ENCODE measurements around the gene SLX4IP. TPM values are rescaled to one million over a fixed set of nuclear protein-coding genes. Genes with fewer than 3 reads are reported as not detected.

Gene SLX4IP
- total and polyA plus RNA-seq, 4 donors: 1.2 to 9.5 (median 4.3) TPM

GRCh38 chr20:10504994-10505730 is 70.1 kb downstream of the SLX4IP start:
- H3K9me3 ChIP-seq (ENCODE audit: control insufficient read depth in 4 of 4, insufficient read depth in 3 of 4, low read length in 3 of 4): no peaks in the 10 kb centered on the region
- peaks cover 0 to 2% (median 0%) of the 10 kb centered on the region in 4 donors for H3K36me3 ChIP-seq (ENCODE audit: control insufficient read depth in 4 of 4, insufficient read depth in 4 of 4, low read length in 4 of 4)
- no peak for TF ChIP-seq CTCF (IDR thresholded peaks at IDR 0.05; ENCODE audit: control extremely low read depth, extremely low read depth)
- H3K27ac ChIP-seq (ENCODE audit: low read depth in 1 of 2, low read length in 1 of 2): peak overlapping the region in 1 of 2 donors; percentile 51
- peaks cover 0 to 62% (median 28%) of the 10 kb centered on the region in 5 donors for H3K4me1 ChIP-seq (ENCODE audit: control insufficient read depth in 5 of 5, insufficient read depth in 5 of 5, low read length in 5 of 5)
- WGBS, 2 donors: 25 to 35% methylated on average over 5 of the region's 5 CpGs
- no peaks in the 10 kb centered on the region for H3K27me3 ChIP-seq (ENCODE audit: control insufficient read depth in 3 of 3, insufficient read depth in 3 of 3, low read length in 2 of 3)
- no peak overlapping the region for H3K9ac ChIP-seq (ENCODE audit: insufficient read depth in 1 of 2, low read length in 2 of 2)
- no peak overlapping the region for H3K4me3 ChIP-seq
- ATAC-seq (ENCODE audit: insufficient read depth, low FRiP score) (peak; percentile 59), DNase-seq (peak in 2 of 3 donors; percentile 67 to 76)

DNA sequence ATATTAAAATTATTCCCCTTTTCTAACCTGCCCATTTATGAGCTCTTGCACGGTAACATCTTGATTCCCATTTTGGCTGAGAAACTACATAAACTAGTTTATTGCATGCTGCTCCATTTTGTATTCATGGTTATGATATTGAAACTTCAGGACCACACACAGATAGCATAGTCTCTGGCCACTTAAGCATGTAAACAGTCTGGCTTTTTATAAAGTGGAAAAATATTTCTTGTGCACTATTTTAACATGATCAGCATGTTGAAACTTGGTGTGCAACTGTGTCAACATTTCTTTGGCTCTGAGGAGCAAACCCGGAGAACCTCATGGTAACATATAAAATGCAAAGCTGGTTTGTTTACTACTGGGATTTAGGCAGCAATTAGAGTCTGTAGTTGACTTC is 70.7 kb downstream of the SLX4IP start:
- H3K4me1 ChIP-seq (ENCODE audit: control insufficient read depth in 5 of 5, insufficient read depth in 5 of 5, low read length in 5 of 5): peaks cover under 1 to 62% (median 28%) of the 10 kb centered on the region in 5 donors

DNA sequence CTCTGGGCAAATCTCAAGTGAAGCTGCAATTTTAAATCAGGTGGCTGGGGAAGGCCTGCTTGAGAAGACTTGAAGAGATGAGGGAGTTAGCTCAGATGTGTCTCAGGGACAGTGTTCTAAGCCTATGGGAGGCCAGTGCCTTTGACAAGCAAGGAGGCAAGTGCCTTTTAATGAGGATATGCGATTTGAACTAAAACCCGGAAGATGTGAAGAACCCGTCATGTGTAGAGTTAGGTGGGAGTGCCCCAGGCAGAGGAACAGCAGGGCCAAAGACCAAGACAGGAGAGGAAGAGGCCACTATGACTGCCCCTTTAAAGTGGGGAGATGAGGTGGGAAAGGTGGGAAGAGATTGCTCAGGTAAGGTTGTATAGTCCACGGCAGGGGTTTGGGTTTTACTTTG is 71.9 kb downstream of the SLX4IP start:
- no peaks in the 10 kb centered on the region for H3K9me3 ChIP-seq (ENCODE audit: control insufficient read depth in 4 of 4, insufficient read depth in 3 of 4, low read length in 3 of 4)
- H3K36me3 ChIP-seq (ENCODE audit: control insufficient read depth in 4 of 4, insufficient read depth in 4 of 4, low read length in 4 of 4): peaks cover 0 to 2% (median 0%) of the 10 kb centered on the region in 4 donors
- H3K9ac ChIP-seq (ENCODE audit: insufficient read depth in 1 of 2, low read length in 2 of 2): no peak overlapping the region
- H3K4me1 ChIP-seq (ENCODE audit: control insufficient read depth in 5 of 5, insufficient read depth in 5 of 5, low read length in 5 of 5): peaks cover 8 to 68% (median 25%) of the 10 kb centered on the region in 5 donors
- no peak overlapping the region for H3K27ac ChIP-seq (ENCODE audit: low read depth in 1 of 2, low read length in 1 of 2)
- H3K27me3 ChIP-seq (ENCODE audit: control insufficient read depth in 3 of 3, insufficient read depth in 3 of 3, low read length in 2 of 3): no peaks in the 10 kb centered on the region
- ATAC-seq (ENCODE audit: insufficient read depth, low FRiP score) (no peak), DNase-seq (no peak)
- H3K4me3 ChIP-seq: no peak overlapping the region
- 84 to 91% methylated on average over 4 of the region's 4 CpGs for WGBS, 2 donors
- TF ChIP-seq CTCF (IDR thresholded peaks at IDR 0.05; ENCODE audit: control extremely low read depth, extremely low read depth): no peak

More for the DNA sequence above, 70.7 kb downstream of the SLX4IP start:
- H3K9me3 ChIP-seq (ENCODE audit: control insufficient read depth in 4 of 4, insufficient read depth in 3 of 4, low read length in 3 of 4): no peaks in the 10 kb centered on the region
- H3K4me3 ChIP-seq: no peak overlapping the region
- H3K27me3 ChIP-seq (ENCODE audit: control insufficient read depth in 3 of 3, insufficient read depth in 3 of 3, low read length in 2 of 3): no peaks in the 10 kb centered on the region
- WGBS, 2 donors: 54 to 65% methylated on average over 2 of the region's 2 CpGs
- no peak for TF ChIP-seq CTCF (IDR thresholded peaks at IDR 0.05; ENCODE audit: control extremely low read depth, extremely low read depth)
- H3K9ac ChIP-seq (ENCODE audit: insufficient read depth in 1 of 2, low read length in 2 of 2): no peak overlapping the region
- DNase-seq (peak; percentile 46 to 93 (median 91)), ATAC-seq (ENCODE audit: insufficient read depth, low FRiP score) (no peak)
- peaks cover 0 to 2% (median 0%) of the 10 kb centered on the region in 4 donors for H3K36me3 ChIP-seq (ENCODE audit: control insufficient read depth in 4 of 4, insufficient read depth in 4 of 4, low read length in 4 of 4)
- no peak overlapping the region for H3K27ac ChIP-seq (ENCODE audit: low read depth in 1 of 2, low read length in 1 of 2)
